PC-3 (cell line): ENCODE data around the gene RAI1.

Experiments
- EZH2phosphoT487 ChIP-seq: fragments of 300-600 bp; sonication (generic); IDR thresholded peaks from 2 replicates; pipeline ENCODE4 v1.6.1; 2018; ENCODE audit warnings: mild to moderate bottlenecking, antibody characterized with exemption, low read length, borderline replicate concordance
- TF ChIP-seq, protein P1 (sequence below): fragments of 300-600 bp; sonication (generic); conservative IDR thresholded peaks from 2 replicates; pipeline ENCODE4 v1.5.1; 2017; ENCODE audit warnings: antibody characterized with exemption, low read depth, mild to moderate bottlenecking, low read length

DNA sequence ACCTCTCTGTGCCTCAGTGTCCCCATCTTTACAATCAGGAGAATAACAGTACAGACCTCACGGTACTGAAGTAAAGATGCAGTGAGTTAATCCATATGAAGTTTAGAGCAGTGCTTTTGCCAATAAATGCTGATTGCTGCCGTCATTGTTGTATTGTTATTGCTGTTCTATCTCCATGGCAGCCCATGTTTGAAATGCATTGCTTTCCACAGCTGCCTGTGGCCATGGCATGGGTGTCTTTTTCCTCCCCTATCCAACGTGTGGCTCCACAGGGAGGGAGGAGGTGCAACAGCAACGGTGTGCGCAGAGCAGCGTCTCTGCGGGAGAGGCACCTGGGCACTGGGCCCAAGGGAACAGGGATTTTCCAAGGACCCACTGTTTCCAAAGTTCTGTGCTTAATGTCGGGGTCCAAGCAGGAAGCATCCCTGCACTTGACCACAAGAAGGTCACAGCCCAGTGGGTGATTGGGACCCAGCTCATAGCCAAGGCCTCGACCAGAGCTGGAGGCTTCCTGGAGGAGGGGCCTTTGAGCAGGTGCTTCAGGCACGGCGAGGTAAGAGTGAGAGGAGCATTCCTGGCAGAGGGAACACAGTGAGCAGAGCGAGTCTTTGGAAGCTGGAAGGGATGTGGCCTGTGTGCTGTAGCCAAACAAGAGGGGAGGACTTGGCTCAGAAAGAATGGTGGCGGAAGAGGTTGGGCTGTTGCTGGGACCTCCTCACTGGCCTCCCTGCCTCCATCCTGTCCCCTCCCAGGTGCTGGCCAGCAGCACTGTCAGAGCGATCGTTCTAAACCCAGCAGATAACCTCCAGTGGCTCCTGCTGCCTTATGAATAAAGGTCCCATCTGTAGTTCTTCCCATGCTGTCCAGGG lies 3.9 kb downstream of the RAI1 start:
- TF ChIP-seq, protein P1, sequence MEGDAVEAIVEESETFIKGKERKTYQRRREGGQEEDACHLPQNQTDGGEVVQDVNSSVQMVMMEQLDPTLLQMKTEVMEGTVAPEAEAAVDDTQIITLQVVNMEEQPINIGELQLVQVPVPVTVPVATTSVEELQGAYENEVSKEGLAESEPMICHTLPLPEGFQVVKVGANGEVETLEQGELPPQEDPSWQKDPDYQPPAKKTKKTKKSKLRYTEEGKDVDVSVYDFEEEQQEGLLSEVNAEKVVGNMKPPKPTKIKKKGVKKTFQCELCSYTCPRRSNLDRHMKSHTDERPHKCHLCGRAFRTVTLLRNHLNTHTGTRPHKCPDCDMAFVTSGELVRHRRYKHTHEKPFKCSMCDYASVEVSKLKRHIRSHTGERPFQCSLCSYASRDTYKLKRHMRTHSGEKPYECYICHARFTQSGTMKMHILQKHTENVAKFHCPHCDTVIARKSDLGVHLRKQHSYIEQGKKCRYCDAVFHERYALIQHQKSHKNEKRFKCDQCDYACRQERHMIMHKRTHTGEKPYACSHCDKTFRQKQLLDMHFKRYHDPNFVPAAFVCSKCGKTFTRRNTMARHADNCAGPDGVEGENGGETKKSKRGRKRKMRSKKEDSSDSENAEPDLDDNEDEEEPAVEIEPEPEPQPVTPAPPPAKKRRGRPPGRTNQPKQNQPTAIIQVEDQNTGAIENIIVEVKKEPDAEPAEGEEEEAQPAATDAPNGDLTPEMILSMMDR = no peak
- TF ChIP-seq EZH2phosphoT487 = no peak
